ENCODE results near the gene ST6GALNAC3.
A peak's percentile ranks its signal among the peaks of the same experiment; 100 is the strongest.
"Not testable (repeated sequence)": the region's sequence is repeated elsewhere in the genome, so short reads cannot be mapped to it uniquely, and the experiment has no call there.

ST6GALNAC3 gene

DNA sequence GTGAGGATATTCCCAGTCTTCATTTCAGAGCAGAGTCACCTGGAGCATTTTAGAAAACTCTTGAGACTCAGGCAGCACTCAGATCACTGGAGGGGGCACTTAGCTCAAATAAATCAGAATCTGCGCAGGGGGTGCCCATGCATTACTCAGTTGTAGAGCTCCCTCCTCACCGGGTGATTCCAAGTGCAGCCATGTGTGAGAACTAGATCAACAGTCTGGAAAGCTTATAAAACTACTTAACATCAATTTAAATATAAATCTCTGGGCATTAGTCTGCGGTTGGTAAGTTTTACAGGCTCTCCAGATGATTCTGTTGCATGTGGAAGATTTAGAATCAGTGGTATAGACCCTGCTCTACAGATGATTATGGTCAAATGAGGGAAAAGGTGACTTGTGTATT, 128.6 kb downstream of the ST6GALNAC3 start:
- no peak for DNase-seq

DNA sequence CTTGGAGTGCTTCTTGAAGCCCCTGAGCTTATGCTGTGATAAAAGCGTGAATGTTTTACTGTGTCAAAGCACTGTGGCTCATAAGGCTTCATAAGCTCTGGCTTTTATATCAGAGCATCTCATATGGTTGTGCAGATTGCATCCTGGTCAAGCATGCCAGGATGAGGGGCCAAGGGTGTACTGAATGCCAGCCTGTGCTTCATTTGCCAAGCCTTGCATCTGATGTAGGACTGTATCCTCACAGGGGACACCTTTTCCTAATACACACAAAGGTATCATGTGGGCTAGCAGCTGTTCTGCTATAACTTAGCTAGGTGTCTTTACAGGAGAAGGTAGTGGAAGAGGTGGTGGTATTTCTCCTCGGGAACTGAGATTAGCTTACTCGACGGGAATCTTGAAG, 134.7 kb downstream of the ST6GALNAC3 start:
- no peak for DNase-seq

DNA sequence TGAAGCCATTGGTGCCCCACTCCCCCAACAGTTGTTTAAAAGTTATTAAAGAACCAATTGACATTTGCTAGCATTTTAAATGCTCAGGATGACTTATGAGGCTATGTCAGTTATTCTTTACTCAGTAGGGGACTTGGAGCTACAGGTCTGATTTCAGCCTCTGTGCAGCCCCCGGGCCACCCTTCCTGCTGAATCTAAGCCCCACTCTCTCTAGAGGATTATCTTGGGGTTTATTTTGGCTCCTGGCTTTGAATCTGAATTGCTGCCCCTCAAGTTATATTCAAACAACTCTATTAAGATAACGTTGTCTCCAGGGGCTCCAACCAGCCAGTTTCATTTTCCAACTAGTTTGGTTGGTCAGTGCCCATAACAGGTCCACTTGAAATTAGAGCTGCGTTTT, 135.1 kb downstream of the ST6GALNAC3 start:
- no peak for DNase-seq

DNA sequence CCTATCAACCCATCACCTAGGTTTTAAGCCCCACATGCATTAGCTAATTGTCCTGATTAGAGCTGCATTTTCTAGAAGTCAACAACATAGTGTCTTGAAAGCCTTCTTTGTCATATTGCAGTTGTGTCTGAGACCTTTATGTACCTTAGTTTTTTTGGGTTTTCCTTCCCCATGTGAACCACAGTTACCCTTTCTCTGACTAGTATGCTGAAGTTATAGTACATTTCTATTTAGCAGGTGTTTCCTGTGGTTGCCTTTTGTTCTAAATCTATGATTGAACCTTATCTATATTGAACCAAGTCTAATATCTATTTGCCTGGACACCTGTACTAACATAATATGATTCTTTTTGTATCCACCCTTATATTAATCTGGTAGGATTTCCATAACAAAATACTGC, 135.6 kb downstream of the ST6GALNAC3 start:
- no peak for DNase-seq

DNA sequence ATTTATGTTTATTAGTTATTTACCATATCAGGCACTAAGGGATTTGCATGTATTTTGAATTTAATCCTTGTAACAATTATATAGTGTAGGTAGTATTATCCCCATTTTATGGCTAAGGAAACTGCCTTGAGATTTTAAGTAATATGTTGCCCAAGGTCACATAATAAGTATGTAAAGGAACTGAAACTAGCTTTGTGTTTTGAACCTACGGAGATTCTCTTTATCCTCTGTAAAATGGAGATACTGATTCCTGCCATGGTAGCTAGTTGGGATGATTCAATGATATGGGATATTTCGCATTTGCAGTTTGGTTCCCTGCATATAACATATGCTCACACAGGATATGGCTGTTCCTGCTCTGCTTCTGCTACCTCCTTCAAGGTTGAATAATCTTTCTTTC, 144.3 kb downstream of the ST6GALNAC3 start:
- no peak for DNase-seq

DNA sequence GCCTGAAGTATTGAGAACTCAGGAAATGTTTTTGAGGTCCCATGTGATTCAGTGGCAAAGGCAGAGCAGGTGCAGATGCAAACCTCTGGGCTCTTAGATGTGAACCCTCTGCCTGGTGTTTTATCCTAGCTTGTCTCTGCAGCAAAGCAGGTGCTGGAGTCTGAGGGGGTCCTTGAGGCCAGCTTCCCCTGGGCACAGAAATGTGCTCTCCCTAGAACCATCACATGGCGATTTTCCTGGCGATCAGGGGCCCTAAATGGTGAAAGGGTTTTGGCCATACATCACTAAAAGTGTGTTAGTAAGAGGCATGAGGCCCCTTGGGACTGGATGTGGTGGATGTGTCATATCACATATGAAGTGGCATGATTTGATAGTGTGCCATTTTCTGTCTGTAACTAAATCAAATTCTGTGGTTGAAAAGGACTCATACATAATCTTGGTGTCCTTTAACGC, 144.8 kb downstream of the ST6GALNAC3 start:
- peak; percentile 41 for DNase-seq

DNA sequence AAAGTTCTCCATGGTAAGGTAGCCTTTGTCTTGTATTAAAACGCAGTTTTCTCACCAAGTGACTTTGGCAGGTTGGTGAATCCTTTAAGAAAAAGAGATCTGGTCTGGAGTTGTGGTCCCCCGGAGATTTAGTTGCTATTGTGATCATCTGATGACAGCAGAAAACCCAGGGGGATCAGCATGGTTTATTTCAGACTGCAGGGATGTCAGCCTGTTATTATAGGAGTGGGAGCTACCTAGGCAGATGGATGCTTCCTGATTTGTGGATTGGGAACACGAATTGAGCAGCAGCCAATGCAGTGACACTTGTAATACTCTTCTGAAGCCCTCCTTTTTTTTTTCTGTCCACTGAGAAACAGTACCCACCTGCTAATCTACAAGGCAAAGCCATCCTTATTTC, 150.2 kb downstream of the ST6GALNAC3 start:
- DNase-seq: no peak

DNA sequence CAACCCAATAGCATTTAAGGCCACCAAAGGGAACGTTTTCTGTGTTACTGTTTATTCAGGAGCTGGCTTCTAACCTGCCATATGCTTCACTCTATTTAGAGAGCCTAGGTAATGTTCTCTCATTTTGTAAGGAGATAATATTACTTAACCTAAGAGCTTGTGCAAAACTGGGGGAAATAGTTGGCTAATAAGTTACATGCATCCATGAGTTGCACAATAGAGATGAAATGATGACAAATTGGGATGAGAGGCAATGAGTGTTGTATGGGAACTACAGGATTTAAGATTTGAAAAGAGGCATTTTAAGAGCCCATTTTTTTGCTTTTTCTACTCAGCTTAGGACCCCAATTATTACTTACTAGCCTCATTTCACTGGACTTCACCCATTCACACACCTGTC, 151.0 kb downstream of the ST6GALNAC3 start:
- DNase-seq: no peak

DNA sequence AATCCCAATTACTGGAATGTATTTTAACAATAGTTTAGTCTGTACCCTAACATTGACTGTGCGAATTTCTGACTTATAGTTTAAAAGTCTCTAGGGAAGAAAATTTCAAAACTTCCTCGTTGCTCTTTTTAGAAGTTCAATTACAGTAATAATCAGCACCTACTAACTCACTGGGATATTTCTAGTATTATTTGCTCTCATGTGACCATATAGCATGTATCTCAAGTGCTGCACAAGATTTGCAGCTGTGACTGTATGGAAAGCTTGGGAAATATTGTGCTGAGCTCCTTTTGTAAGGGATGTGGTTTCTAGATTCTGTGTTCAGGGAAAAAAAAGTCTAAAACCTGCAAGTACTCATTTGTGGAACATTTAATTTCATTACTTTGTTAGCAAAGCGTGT, 153.1 kb downstream of the ST6GALNAC3 start:
- no peak for DNase-seq

DNA sequence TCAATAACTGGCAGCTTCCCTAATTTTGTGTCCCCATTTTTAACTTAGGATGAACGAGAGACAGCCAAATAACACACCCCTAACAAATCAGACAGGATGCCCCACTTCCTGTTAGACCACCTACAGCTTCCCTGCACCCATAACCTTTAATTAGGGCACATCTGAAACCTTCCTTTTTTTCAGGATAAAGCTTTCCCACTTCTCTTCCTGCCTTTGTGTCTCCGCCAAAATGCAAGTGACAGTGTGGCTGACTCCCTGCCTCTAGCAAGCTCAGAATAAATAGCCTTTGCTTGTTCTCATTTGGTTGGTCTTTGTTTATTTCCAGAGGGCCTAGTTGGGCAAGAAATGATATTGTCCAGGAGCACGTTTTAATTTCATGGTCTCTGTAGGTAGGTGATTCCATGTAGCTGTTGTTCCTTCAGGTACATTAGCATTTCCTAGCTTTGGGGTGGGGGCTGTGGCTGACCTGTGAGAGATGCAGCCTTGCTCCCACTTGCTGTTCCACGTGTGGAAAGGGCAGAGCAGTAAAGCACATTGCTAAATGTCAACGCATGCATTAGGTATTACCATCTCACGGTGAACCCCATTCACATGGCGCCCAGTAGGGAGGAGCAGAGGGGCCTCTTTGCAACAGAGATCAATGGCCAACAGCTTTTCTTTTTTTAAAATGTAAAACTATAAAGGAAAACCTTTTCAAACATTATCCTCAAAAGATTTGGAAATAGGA, 154.9 kb downstream of the ST6GALNAC3 start:
- no peak for DNase-seq

DNA sequence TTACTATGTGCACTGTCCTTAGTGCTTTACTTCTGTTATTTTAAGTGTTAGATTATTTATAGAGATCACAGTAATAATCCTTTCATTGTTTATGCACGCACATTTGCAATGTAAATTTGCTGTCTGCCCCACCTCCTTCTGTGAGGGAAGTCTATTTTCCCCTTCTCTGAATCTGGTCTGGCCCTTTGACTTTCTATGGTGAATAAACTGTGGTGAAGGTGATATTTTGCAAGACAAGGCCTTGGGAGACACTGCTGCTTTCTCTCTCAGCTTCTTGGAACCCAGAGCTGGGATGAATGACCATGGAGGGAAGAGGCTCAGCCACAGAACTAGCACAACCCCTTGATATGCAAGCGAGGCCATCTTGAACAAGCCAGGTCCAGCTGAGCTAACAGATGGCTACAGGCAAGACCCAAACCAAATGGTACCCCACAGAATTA, 156.3 kb downstream of the ST6GALNAC3 start:
- no peak for DNase-seq

DNA sequence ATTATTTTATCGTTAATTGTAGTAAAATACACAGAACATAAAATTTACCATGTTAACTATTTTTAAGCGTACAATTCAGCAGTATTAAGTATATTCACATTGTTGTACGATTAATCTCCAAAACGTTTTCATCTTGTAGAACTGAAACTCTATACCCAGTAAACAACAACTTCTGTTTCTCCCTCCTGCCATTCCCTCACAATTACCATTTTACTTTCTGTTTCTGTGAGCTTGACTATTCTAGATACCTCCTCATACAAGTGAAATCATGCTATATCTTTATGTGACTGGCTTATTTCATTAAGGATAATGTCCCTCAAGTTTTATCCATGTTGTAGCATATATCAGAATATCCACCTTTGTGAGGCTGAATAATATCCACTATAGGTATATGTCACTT, 156.8 kb downstream of the ST6GALNAC3 start:
- no peak for DNase-seq

DNA sequence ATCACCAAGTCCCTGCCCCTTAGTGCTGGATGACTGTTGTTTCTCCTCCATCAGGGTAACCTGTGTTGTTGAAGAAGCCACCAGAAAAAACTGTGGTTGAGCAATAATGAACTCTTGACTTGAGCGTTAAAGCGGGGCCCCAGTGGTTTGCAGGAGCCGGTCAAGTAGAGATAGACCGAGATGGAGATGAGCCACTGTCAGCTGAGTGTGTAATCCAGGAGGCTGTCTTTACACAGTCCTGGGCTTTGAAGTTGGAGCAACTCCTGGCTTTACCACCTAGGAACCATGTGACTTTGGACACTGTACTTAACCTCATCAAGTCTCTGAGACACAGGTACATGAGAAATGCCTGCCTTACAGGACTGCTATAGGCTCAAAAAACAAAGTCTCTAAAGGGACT, 158.1 kb downstream of the ST6GALNAC3 start:
- DNase-seq: no peak

DNA sequence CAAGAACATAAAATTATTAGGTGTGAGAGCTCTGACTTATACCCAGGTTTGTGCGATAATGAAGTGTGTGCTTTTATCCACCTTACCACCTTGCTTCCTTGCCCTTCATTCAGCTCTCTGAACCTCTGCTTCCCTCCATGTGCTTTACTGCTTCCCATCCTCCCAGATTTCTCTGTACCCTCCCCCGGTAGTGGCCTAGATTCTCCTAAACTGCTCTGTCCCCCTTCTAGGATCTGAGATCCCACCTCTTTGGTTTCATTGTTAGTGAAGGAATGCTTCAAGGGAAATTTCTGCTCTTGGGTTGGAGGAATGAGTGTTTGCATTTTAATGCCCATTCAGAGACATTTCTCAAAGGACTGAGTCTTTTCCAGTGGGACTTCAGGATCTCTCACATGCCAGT, 159.5 kb downstream of the ST6GALNAC3 start:
- DNase-seq: no peak

DNA sequence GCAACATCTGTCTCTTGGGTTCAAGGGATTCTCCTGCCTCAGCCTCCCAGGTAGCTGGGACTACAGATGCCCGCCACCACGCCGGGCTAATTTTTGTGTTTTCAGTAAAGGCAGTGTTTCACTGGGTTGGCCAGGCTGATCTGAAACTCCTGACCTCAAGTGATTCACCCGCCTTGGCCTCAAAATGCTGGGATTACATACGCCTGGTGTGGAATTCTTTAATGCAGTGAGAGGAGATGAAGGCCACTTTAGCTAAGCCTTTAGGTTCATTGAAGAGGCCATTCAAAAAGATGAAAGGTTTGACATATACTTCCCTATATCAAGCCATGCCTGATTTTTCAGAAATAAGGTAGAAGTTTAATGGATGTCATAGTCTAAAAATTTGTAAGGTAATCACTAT, 162.7 kb downstream of the ST6GALNAC3 start:
- DNase-seq: no peak

DNA sequence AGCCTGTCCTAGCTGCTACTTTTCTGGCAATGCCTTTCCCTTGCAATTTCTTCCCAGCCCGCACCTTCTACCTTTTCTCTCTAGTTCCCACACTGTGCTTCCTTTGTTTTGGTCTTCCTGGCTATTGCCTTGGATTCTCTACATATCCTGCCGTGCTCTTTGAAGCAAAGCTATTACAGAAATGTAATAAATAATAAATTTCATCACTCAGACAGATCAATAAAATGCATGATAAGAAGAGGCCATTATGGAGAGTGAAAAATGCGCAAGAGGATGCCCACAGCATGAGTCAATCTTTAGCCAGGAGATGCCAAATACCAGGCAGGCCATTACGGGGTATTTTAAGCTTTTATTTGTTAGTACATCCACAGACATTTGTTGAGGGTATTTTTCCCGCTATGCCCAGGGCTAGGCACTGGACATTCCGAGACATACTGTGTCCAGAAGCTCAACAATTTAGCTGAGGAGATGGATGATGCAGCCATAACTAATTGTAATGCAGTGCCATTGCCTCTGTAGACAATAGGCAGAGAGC, 163.6 kb downstream of the ST6GALNAC3 start:
- DNase-seq: no peak

DNA sequence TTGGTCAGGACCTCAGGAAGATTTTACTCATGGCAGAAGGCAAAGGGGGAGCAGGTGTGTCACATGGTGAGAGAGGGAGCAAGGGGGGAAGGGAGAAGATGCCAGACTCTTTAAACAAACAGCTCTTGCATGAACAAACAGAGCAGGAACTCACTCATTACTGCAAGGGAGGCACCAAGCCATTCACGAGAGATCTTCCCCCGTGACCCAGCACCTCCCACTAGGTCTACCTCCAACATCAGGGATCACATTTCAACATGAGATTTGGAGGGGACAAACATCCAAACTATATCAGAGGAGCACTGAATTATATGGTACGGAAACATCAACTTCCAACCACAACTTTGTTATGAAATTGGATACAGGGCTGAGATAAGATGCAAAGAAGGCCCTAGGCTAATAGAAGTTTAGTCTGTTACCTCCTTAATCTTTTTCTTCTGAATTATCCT, 164.9 kb downstream of the ST6GALNAC3 start:
- no peak for DNase-seq

DNA sequence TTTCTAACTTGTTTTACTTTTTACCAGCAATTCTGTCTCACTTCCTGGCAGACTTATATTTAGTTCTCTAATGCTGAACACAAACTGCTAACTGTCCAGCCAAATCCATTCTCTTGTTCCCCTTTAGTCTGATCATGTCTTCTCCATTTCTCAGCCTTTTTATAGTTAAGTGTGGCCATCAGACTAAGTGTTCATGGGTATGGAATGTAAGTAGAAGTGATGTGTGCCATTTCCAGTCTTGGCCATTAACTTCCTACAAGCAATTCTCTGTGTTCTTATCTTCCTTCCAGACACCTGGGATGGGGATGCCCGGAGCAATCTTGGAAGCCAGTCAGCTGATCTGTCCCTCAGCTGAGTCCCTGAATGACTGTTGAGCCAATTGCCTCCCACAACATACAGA, 165.8 kb downstream of the ST6GALNAC3 start:
- DNase-seq: no peak

DNA sequence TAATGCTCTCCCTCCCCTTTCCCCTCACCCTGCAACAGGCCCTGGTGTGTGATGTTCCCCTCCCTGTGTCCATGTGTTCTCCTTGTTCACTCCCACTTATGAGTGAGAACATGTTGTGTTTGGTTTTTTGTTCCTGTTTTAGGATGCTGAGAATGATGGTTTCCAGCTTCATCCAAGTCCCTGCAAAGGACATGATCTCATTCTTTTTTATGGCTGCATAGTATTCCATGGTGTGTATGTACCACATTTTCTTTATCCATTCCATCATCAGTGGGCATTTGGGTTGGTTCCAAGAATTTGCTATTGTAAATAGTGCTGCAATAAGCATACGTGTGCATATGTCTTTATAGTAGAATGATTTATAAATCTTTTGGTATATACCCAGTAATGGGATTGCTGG, 168.0 kb downstream of the ST6GALNAC3 start:
- not testable (repeated sequence) for DNase-seq

DNA sequence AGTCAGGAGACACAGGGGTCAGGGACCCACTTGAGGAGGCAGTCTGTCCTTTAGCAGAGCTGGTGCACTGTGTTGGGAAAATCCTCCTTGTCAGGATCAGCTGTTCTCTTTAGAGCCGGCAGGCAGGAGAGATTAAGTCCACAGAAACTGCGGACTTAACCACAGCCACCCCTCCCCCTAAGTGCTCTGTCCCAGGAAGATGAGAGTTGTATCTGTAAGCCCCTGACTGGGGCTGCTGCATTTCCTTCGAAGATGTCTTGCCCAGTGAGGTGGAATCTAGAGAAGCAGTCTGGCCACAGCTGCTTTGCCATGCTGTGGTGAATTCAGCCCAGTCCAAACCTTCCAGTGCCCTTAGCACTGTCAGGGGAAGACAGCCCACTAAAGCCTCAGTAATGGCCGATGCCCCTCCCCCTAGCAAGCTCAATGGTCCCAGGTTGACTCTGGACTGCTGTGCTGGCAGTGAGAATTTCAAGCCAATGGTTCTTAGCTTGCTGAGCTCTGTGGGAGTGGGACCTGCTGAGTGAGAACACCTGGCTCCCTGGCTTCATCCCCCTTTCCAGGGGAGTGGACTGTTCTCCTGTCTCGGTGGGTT, 172.8 kb downstream of the ST6GALNAC3 start:
- DNase-seq: no peak

DNA sequence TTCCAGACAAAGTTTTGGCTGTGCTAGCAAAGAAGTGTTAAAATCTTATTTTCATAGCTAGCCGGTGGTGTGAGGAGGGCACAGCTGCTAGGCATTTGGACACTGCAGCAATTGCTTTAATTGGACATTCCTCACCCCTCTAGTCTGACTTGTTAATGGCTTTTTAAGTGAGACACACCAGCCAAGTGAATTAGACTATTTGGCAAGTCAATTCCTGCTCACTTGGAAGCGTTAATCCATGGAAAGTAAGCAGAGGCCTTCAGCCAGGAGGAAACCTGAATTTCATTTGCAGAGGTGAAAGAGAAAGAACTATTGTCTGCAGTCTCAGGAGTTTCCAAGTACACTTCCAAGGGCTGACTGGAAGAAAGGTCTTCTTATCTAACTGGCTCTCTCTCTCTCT, 175.7 kb downstream of the ST6GALNAC3 start:
- DNase-seq: no peak

DNA sequence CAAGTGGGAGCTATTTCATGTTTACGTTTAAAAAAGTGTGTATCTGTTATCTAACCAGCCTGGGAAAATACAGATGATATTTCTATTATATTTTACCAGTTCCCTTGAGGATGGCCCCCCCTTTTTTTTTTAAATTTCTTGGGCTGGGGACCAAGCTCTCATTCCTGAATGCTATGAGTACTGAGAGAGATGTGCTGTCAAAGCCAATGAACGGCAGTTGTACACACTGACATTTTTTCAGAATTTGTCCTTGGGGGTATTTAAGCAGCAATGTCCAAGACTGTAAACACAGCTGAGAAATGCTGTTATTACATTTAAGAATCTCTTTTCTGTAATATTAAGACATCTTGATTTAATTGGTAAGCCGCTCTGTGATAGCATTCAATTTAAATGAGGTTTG, 177.9 kb downstream of the ST6GALNAC3 start:
- no peak for DNase-seq

DNA sequence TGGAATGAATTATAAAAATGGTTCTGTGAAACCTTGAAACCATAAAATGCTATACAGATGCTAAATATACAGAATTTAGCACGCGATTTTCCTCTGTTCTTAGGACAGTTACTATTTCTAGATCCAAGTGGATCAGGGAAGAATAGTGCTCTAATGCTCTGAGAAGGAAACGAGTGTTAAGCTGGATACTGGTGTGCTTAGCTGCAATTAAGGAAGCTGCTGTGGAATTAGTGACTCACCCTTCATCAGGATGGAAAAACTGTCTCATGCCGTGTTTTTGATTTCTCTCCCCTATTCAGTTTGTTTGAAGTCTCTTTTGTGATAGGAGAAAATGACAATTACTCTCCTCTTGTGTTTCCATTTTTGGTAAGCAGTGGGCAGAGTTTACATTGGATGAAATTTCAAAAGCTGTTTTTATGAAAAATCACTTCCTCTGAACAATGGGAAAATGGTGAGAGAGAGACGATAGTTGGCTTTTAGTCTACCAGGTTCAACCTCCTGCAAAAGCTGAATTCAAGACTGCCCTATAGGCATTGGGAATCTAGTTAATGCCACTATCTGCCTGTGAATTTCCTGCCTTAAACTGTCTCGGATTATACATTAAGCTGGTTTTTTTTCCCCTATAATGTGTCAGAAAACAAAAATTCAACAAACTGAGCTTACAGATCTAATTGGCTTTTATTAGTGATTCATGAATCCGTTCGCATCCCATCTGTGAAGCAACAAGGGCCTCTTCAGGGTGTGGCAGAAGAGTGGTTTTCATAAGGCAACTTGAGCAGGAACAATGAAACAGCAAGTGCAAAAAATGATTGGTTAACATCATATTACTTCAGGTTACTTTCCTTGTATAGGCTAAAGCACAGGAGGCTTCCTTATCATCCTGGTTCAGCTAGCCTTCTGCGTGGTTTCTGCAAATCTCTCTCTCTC, 179.8 kb downstream of the ST6GALNAC3 start:
- peak; percentile 22 for DNase-seq
